Measurements from ENCODE around the gene ULK4.
"Not testable (repeated sequence)": the region's sequence is repeated elsewhere in the genome, so short reads cannot be mapped to it uniquely, and the experiment has no call there.

ULK4 gene

DNA sequence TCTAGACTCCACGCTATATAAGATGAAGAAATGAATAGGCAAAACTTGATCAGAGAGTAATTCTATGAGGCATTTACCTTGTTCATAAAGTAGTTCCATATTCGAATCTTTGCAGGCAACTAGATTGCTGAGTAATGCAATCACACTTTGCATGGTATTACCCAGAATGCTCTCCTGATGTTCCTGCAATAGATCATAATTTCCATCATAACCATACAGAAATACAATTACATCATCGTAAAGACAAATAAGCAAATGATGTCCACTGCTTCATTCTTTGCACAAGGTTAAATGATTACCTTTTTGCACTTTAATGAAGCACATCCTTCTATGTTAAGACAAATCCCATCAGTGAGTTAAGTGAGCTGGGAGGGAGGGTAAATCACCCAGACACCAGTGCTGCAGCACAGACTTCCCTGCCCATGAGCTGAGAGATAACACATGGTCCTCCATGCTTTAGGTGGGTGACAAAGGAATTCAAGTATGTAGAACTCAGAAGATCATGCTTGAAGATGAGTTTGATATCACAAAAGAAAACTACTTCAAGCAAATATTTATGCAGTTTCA is 395.9 kb downstream of the ULK4 start:
- no peak for DNase-seq

DNA sequence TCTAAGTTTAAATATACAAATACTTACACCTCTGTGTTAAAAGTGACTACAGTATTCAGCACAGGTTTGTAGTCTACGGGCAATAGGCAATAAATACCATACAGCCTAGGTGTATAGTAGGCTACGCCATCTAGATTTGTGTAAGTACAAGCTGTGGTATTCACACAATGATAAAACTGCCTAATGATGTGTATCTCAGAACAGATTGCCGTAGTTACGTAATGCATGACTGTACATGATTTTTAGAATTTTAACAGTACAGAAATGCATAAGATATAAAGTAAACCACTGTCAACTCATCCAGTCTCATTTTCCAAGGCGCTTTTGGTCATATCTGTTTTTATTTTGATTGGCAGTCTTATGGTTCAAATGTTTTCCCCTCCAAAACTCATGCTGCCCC is 396.9 kb downstream of the ULK4 start:
- no peak for DNase-seq

DNA sequence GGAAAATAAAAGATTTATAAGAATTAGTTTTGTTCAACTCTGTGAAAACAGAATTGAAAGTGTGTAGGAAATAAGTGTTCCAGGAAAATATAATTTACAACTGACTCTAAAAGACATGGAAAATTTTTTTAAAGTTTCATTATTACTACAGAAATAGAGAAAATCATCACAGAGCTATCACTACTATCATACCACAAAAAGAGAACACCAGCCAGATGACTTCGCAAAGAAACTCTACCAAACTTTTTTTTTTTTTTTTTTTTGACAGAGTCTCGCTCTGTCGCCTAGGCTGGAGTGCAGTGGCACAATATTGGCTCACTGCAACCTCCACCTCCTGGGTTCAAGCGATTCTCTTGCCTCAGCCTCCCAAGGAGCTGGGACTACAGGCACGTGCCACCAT is 405.7 kb downstream of the ULK4 start:
- not testable (repeated sequence) for DNase-seq

DNA sequence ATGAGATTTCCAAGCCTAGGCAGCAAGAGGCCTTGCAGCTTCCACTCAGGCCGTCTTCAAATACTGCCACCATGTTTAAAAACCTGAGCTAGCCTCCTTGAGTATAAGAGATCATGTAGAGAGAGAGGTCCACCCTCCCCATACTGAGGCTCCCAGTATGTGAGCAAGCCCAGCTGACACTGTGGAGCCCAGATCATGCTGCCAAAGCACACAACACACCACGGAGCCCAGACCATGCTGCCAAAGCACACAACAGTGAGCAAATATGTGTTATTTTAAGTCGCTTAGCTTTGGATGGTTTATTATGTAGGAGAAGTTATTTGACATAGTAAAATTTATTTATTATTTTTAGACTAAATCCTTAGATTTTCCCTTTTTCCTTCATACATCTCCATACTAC is 428.9 kb downstream of the ULK4 start:
- DNase-seq, result no peak

DNA sequence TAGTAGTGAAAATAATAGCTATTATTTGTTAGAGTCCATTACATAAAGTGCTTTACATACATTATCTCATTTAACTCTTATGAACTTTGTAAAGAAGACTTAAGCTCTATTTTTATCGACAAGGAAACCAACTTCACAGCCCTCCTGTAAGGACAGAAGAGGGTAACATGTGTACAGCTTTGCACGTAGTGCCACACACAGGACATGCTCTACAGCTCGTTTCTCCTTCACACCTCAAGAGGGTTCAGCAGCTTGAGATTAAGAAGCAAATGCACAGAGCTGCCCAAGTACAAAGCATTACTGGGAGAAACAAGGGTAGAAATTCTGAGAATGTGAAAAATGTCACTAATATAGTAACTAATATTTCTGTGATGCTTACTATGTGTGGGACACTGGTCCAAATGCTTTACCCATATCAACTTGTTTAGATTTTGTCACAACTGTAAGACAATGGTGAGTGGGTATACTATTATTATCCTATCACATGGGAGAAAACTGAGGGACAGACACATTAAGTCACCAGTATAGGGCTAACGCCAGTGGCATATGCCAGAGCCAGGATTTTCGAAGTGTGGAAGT is 434.8 kb downstream of the ULK4 start:
- no peak for DNase-seq

DNA sequence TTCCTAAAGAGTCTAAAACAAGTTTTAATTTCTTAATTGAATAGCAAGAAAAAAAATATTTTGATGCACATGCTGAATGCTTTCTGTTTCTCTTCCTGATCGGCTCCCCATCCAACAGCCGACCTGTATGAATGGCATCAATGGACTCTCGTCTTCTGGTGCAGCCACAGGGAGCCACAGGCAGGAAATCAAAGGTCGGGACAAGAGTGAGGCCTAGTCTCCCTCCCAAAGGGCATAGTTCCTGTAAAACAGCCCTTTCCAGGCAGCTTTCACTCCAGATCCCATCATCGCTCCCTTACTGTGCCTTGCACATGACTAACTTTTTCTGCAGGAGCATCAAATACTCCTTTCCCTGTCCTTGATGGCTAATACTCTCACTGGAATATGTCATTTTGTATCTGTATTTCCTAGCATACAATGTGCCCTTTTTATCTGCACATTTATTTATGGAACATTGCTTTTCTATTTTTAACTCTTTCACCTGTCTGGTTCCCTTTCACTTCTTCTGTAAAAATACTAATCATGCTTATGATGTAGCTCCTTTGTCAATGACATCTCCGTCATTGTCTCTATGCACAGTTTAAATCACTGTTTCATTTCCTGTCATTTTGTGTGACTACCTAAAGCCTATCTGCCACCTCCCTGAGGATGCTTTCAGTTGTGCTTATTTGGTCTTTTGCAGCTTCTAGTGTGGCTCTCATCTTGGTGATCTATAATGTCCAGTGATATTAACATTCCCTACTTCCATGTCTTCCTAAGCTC is 436.4 kb downstream of the ULK4 start:
- DNase-seq, result no peak

DNA sequence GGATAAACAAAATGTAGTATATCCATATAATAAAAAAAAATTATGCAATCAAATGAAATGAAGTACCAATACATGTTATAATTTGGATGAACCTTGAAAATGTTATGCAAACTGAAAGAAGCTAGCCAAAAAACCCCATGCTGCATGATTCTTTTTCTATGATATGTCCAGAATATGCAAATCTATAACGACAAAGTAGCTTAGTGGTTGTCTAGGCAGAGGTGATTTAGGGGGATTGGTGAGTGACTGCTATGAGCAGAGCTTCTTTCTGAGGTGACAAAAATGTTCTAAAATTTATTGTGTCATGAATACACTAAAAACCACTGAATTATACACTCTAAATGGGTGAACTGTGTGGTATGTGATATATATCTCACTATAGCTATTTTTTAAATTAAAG is 438.0 kb downstream of the ULK4 start:
- no peak for DNase-seq

DNA sequence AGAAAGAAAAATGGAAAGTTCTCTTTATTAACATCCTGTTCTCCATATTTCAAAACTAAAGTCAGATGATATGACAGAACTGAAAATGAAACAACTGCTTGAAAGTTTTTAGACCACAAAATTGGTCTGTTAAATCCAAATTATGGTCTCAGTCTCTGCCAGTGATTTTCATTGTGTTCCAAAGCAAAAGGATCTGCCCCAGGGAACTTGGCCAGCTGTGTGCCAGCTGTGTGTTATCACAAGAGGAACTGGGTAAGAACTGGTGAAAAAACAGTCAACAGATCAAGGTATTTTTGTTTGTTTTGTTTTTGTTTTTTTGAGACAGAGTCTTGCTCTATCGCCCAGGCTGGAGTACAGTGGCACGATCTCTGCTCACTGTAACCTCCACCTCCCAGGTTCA is 439.3 kb downstream of the ULK4 start:
- DNase-seq, result no peak

DNA sequence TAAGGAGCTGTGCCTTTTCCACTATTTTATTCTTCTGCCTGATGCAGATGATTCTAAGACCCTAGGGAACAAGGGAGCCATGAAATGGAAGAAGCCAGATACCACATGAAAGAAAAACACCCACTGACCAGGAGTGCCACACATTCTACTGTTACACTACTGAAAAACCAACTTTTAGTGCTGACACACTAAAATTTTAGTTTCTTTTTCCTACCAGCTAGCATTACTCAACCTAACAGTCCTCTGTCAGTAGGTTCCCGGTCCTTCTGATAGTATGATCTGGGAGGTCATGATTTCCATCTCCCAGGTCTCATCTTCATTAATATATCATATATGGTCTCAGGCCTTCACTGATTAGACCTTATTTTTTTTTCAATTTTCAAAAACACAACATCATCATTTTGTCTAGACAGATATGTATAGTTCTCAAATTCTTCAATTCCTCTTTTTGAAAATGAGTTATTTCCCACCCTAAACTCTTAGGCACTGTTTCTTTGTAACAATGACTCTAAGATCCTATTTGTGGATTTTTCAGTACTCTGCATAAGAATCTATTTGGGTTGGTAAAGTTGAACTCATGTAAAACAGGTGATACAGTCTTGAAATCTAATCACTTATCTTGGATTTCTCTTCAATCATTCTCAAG is 440.8 kb downstream of the ULK4 start:
- no peak for DNase-seq

DNA sequence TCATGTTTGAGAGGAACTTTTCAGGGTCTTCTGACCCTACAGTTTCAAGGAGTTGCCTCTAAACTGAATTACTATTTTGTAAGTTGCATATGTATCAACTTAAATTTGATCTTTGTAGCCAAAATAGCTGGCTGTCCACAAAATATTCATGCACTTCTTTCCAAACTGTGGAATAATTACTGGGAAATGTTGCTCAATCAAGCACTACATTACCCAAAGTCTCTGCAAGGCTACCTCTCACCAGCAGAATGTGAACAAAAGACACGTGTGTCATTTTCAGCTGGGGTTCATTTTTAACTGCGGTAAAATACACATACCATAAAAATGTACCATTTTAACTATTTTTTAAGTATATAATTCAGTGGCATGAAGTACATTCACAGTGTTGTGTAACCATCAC is 442.2 kb downstream of the ULK4 start:
- no peak for DNase-seq

DNA sequence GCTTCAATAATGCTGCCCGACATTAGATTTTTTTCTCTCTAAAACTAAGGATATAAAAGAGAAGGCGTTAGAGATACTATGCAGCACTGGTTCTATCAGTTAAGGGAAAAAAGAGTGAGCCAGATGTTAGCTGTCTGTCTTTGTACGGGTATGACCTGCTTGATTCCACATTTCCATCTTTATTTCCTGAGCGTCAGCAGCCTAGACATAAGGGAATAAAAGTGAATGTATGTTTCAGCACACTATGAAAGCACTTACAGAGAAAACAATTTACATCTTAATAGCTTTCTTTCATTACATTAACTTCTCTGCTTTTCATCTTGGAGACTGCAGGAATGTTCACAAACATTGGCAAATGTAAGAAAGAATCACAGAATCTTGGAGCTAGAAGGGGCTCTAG is 443.3 kb downstream of the ULK4 start:
- DNase-seq, result no peak

DNA sequence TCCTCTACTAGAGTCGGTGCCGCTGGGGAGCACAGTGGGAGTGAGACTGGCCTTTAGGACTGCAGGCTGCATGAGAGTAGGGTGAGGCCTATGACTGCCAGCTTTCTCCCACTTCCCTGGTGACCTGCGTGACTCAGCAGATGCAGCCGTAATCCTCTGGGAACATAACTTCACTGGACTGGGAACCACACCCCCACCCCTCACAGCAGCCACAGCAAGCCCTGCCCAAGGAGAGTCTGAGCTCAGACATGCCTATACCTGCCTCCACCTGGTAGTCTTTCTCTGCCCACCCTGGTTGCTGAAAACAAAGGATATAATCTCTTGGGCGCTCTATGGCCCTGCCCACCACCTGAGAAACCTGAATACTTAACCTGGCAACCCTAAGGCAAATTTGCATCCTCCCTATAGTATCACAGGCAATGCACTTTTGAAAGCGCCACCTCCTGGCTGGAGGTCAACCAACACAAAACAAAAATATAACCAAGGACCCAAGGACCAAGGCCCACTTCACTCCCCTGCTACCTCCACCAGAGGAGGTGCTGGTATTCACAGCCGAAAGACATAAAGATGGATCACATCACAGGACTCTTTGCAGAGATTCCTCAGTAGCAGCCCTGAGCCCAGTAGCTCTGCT is 453.7 kb downstream of the ULK4 start:
- DNase-seq, result no peak

DNA sequence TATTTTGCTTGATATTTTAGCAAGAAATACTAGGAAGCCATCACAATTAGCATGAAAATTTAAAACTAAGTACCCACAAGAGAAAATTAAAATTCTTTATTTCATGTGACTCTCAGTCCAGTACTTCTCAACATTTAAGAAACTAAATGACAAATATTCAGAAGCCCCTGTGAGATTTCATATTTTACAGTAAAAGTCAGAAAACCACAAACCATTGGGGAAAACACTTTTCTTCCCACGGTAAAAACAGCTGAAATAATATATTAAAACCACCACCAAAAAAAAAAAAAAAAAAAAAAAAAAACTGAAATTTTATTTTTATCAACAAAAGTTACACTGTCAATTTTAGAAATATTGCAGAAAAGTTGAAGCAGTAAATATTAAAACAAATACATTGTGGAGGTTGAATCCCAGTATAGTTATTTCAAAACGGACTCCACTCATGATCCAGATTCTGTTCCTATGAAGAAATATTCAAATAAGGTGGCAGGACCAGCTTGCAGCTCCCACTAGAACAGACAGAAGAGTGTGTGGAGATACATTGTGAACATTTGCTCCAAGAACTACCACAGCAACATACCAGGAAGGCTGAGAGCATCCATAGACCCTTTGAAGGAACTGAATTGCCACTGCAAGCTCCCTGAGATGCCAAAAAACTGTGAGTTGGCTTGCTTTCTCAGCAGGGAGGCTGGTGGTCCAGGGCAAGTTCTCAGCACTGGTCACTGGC is 454.4 kb downstream of the ULK4 start:
- no peak for DNase-seq

DNA sequence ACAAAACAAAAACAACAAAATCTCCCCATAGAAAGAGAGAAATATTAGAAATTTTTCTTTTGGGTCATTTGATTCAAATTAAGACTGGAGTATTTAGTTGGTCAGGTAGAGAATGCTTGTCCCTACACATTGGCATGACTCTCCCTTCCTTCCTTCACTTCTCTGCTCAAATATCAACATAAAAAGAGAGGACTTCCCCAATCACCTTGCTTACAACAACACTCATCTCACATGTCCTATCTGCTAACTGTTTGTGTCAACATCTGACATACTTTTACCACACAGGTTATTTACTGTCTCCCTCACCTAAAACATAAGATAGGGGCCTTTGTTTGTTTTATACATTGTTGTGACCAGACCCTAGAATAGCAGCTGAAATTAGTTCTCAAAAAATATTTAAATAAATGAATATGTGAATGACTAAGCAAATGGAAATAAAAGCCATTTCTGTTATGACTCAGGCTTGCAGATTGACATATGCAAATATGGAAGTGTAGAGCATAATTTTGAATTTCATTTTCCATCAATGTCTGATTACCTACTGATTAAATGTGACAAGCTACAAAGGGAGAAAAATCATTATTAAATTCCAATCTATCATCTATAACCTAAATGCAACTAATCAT is 457.8 kb downstream of the ULK4 start:
- DNase-seq, result no peak

DNA sequence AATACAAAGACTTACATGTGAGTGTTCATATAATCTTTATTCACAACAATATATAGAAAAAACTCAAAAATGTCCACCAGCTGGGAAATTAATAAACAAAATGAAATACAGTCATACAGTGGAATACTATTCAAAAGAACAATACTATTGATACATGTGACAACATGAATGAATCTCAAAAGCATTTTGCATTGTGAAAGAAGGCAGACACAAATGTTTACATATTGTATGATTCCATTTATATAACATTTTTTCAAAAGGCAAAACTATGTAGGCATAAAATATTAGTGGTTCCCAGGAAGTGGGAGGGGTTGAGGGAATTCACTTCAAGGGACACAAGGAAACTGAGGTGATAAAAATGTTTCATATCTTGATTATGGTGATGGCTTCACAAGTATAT is 459.4 kb downstream of the ULK4 start:
- no peak for DNase-seq

DNA sequence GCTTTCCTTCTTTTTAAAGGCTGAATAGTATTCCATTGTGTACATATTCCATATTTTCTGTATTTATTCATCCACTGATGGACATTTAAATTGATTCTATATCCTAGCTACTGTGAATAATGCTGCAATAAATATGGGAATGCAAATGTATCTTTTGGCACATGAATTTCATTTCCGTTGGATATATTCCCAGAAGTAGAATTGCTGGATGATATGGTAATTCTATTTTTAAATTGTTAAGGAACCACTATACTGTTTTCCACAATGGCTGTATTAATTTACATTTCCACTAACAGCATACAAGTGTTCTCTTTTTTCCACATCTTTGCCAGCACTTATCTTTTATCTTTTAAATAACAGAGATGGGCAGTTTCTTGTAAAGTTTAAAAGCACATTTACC is 459.9 kb downstream of the ULK4 start:
- no peak for DNase-seq

DNA sequence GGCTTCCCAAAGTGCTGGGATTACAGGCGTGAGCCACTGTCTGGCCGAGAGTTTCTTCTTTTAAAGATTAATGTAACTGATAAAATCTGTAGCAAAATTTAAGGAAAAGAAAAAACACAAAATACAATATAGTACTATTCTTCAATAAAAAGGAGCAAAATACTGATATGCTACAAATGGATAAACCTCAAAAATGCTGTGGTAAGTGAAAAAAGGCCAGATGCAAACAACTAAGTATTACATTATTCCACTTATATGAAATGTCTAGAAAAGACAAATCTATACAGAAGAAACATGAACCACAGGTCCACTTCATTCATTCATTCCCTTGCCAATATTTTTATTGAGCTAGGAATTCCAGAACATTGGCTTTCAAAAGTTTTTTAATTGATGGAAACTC is 463.1 kb downstream of the ULK4 start:
- no peak for DNase-seq

DNA sequence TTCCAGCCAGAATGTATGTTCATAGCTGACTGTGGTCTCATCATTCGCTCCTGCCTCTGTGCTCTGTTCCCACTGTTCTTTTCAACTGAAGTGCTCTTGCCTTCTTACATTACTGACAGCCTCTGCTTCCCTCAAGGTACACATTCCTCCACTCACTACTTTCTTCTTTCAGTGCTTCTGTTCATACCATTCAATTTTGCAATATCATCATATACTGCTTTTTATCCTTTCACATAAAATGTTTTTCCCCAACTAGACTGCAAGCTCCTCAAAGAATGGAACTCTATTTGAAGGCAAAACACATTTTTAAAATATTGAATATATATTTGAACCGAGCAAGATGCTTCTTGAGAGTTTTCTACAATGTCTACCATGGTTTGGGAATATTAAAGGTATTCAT is 471.5 kb downstream of the ULK4 start:
- DNase-seq, result no peak

DNA sequence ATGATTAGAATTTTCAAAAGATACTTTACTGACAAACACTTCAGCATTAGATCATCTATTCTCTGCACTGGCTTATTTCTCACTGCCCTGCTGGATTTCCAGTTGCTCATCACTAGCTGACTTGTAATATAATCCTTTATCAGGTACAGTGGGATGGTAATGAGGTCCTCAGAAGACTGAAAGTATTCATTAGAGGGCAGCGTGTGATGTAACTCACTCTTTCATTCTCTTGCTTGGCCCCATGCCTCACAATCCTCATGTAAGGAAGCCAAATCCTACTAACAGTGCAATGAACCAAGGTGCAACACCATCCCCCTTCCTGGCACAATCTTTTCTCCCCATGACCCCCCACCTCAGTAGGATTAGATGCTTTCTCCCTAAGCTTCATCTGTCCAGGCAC is 472.7 kb downstream of the ULK4 start:
- no peak for DNase-seq

DNA sequence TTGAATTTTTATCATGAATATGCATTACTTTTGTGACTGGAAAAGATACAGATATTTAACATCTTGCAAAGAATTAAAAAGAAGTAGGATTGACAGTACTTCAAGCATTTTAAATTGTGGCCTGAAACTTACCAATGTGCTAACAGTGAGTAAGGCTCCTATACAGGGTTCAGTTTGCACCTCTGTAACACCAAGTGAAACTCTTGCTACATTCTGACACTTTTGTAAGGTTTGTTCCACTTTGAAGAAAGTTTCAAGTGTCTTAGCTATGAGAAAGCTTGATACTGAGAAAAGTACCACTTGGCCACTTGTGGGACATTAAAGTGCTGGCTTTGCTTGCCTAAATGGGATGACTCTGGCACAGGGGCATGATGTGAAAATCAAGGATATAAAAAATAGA is 473.4 kb downstream of the ULK4 start:
- no peak for DNase-seq

DNA sequence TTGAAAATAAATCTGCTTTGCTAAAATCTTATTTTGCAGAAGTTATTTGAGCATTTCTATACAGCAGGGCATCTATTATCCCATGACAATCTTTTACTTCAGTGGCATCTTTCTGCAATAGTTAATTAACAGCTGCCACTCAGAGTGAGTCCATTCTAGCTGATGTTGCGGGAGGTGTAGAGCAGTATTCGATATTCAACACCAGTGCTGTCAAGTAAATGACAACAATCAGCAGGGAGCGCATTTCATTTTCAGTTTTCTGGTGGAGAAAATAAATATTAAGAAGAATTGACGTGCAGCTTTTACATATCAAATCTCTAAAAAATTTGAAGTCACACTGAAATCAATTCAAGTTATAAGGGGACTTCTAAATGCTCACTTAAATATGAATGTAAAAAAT is 476.4 kb downstream of the ULK4 start:
- DNase-seq, result no peak

DNA sequence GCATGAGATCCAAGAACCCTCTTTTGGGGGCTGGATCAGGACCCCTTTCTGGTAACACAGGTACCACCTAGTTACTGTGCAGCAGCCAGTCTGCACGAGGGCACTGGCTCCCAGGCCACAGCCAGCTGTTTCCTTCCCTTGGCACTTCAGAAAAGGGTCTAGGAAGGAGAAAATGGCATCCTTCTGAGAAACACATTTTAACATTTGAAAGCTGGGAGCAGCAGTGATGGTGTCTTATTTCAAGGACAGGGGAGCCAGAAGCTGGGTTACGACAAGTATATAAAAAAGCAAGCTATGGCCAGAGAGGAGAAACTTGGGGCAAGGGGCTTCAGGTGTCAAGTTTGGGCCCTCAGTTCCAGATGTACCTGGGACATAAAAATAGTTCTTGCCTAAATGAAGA is 479.8 kb downstream of the ULK4 start:
- DNase-seq, result no peak

DNA sequence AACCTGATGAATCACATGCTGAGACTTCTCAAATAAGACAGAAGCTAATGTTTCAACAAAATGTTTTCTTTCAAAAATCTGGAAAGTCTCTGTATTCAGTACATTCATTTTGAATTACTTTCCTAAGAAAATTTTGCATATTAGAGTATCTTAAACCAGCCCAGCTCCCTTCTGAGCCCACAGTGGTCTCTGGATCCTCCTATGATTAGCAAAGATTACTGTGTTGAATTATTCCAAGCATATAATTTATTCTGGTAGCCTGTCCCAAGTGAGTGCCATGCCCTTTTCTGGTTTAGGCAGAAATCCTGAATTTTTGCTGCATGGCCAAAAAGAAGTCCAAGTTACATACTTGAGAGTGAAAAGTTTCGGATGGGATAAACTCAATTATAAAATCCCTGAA is 483.6 kb downstream of the ULK4 start:
- DNase-seq, result no peak

All from activated naive CD4-positive, alpha-beta T cell treated with anti-CD3 and anti-CD28 coated beads, Interleukin-2, amount 50 U/mL, for 16 hours (primary cell).